Activated CD8-positive, alpha-beta memory T cell treated with anti-CD3 and anti-CD28 coated beads, Interleukin-2, amount 10 ng/mL, durations not matched to agents 7 days and 5 days (primary cell): Measurements from ENCODE around the gene PDCD11. TPM values are rescaled to one million over a fixed set of nuclear protein-coding genes. Genes with fewer than 3 reads are reported as not detected.
"Not testable (repeated sequence)": the region's sequence is repeated elsewhere in the genome, so short reads cannot be mapped to it uniquely, and the experiment has no call there.

Experiments used
- ATAC-seq: fragments of 150-1000 bp; cut with Tn5 transposase; one replicate; pipeline ENCODE4 v1.10.0; 2021; ENCODE audit warnings: moderate library complexity
- CTCF ChIA-PET: fragments of 350-600 bp; sonication (Branson Sonifier 250); formaldehyde crosslinking; loops from one replicate; lab custom pipeline; 2021; ENCODE audit warnings: antibody characterized with exemption; lab: Charles Lee
- DNase-seq: peaks from one replicate; pipeline ENCODE4 v3.0.0-alpha.2; 2020
- H3K27ac Mint-ChIP-seq: one replicate; pipeline ENCODE4 v1.8.0; 2021; ENCODE audit warnings: mild to moderate bottlenecking, mixed read lengths
- H3K27me3 Mint-ChIP-seq: one replicate; pipeline ENCODE4 v1.8.0; 2021; ENCODE audit warnings: mixed read lengths
- H3K36me3 Mint-ChIP-seq: one replicate; pipeline ENCODE4 v1.8.0; 2021; ENCODE audit warnings: mild to moderate bottlenecking, mixed read lengths
- H3K4me1 Mint-ChIP-seq: one replicate; pipeline ENCODE4 v1.8.0; 2021; ENCODE audit warnings: mixed read lengths
- H3K4me3 Mint-ChIP-seq: one replicate; pipeline ENCODE4 v1.8.0; 2021; ENCODE audit warnings: mild to moderate bottlenecking, moderate library complexity, mixed read lengths
- H3K9me3 Mint-ChIP-seq: one replicate; pipeline ENCODE4 v1.8.0; 2022; ENCODE audit warnings: low read depth, mixed read lengths
- total RNA-seq, 2 experiments: library from RNA; stranded (reverse); gene quantifications; one replicate each; pipeline ENCODE4 v1.2.3, GENCODE V29; 2021

PDCD11 gene
- 10 to 100 TPM; 59.4 to 67.7 TPM for total RNA-seq

- Mint-ChIP-seq H3K4me3 (peak within 1 kb of the TSS; percentile 98), H3K9me3 (no peaks in the 10 kb centered on the region), H3K27me3 (no peaks in the 10 kb centered on the region), H3K36me3 (peaks cover 35% of the 10 kb centered on the region), H3K27ac (peak within 1 kb of the TSS; percentile 92), H3K4me1 (peaks cover 62% of the 10 kb centered on the region)
- ATAC-seq (peak; percentile 99), DNase-seq (peak; percentile 98)
- CTCF ChIA-PET = interaction anchor here (0.8 to 3.3 kb wide), 11 partner anchors 11 to 479 kb away, joined by 3 to 11 read pairs (median 3); partner anchors contain the start of gene PCGF6
Observed at GRCh38 chr10:103396067-103396788, at the start of gene PDCD11, which contains the start of gene ATP5MK. Gene PDCD11, plus strand, starts transcription at chr10:103396626. Its CDS starts 1,801 bp downstream, at chr10:103398427. Gene ATP5MK, minus strand, starts transcription at chr10:103396475. Its CDS starts 4,018 bp downstream, at chr10:103392457.

- CTCF ChIA-PET = interaction anchor here (0.6 to 2.8 kb wide), 6 partner anchors 16 to 432 kb away, joined by 3 to 12 read pairs (median 6); partner anchors contain the start of genes ATP5MK, CNNM2, PDCD11 and TAF5
- Mint-ChIP-seq H3K9me3 (no peaks in the 10 kb centered on the region), H3K27me3 (no peaks in the 10 kb centered on the region), H3K27ac (peak overlapping the region; percentile 87), H3K4me1 (peaks cover 9% of the 10 kb centered on the region), H3K4me3 (peak overlapping the region; percentile 85), H3K36me3 (peaks cover 14% of the 10 kb centered on the region)
- no peak for DNase-seq
- peak; percentile 6 for ATAC-seq
Observed at GRCh38 chr10:103350175-103350516, 46.3 kb upstream of the PDCD11 start.

DNA sequence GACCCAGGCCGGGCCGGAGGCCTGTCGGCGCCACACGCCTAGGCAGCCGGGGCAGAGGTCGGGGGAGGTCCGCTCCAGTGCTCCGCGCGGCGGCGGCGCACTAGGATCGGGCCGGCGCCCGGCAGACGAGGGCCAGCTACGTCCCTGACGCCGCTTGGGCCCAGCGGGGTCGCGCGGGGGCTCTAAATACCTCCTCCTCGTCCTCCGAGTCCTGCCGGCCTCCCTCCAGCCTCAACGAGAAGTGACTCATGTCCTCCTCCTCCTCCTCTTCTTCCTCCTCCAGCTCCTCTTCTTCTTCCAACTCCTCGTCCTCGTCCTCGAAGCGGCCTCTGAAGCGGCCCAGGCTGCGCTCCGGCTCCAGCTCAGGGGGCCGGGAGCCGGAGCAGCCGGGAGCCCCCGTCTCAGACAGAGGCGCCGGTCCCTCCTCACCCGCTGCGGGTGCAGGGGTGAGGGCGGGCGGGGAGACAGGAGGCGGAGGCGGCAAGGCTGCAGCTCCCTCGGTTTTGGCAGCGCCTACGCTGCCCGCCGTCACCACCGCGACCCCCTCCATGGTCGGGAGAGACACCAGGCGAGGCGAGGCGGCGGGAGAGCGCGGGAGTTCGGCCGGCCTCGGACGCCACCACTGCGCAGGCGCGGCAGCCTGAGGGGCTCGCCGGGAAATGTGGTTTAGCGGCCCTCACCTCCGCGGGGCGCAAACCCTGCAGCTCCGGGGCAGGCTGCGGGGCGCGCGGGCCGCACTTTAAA lies 45.7 kb upstream of the PDCD11 start, which contains the start of gene PCGF6:
TSS of gene PCGF6 (minus strand) at position 624 of the 744 bp plus-strand sequence. CDS start at position 550, 74 bp downstream.
- Mint-ChIP-seq H3K36me3 (peaks cover 13% of the 10 kb centered on the region), H3K27ac (peak within 1 kb of the TSS; percentile 87), H3K27me3 (no peaks in the 10 kb centered on the region), H3K4me1 (peaks cover 9% of the 10 kb centered on the region), H3K9me3 (no peaks in the 10 kb centered on the region), H3K4me3 (peak within 1 kb of the TSS; percentile 85)
- DNase-seq (peak; percentile 81), ATAC-seq (peak; percentile 86)
- CTCF ChIA-PET = interaction anchor here (0.6 to 2.8 kb wide), 10 partner anchors 17 to 515 kb away, joined by 3 to 12 read pairs (median 4); partner anchors contain the start of genes ATP5MK, CNNM2, PDCD11 and TAF5

- no peak overlapping the region for H3K4me3 Mint-ChIP-seq
- no peaks in the 10 kb centered on the region for H3K27me3 Mint-ChIP-seq
- no peak for DNase-seq
- H3K4me1 Mint-ChIP-seq = peaks cover 9% of the 10 kb centered on the region
- H3K36me3 Mint-ChIP-seq = peaks cover 7% of the 10 kb centered on the region
- no peak for ATAC-seq
- no peak overlapping the region for H3K27ac Mint-ChIP-seq
- CTCF ChIA-PET = interaction anchor here (0.7 to 1.6 kb wide), 5 partner anchors 14 to 543 kb away, joined by 3 to 7 read pairs (median 3); partner anchors contain the start of gene TAF5
- no peaks in the 10 kb centered on the region for H3K9me3 Mint-ChIP-seq
Observed at GRCh38 chr10:103353281-103353680, 43.1 kb upstream of the PDCD11 start.

GRCh38 chr10:103354567-103354966 lies 41.9 kb upstream of the PDCD11 start:
- H3K4me1 Mint-ChIP-seq, H3K27me3 Mint-ChIP-seq, DNase-seq, H3K4me3 Mint-ChIP-seq, H3K36me3 Mint-ChIP-seq, H3K27ac Mint-ChIP-seq, ATAC-seq, H3K9me3 Mint-ChIP-seq: not testable (repeated sequence)
- CTCF ChIA-PET = interaction anchor here (1.6 kb wide), 1 partner anchor 14 kb away, joined by 3 read pairs; no protein-coding TSS in a partner anchor

GRCh38 chr10:103355906-103356599 lies 40.4 kb upstream of the PDCD11 start:
- H3K36me3 Mint-ChIP-seq = peaks cover 1% of the 10 kb centered on the region
- CTCF ChIA-PET = no interaction called here
- no peak overlapping the region for H3K4me3 Mint-ChIP-seq
- no peaks in the 10 kb centered on the region for H3K27me3 Mint-ChIP-seq
- no peak overlapping the region for H3K27ac Mint-ChIP-seq
- DNase-seq (no peak), ATAC-seq (no peak)
- H3K9me3 Mint-ChIP-seq = no peaks in the 10 kb centered on the region
- peaks cover 2% of the 10 kb centered on the region for H3K4me1 Mint-ChIP-seq

- H3K4me3 Mint-ChIP-seq, H3K4me1 Mint-ChIP-seq, H3K36me3 Mint-ChIP-seq, H3K27me3 Mint-ChIP-seq, H3K27ac Mint-ChIP-seq, CTCF ChIA-PET, DNase-seq, H3K9me3 Mint-ChIP-seq, ATAC-seq: not testable (repeated sequence)
Observed at GRCh38 chr10:103359493-103359892, 36.9 kb upstream of the PDCD11 start.

GRCh38 chr10:103360791-103361190 lies 35.6 kb upstream of the PDCD11 start:
- ATAC-seq, H3K36me3 Mint-ChIP-seq, H3K4me3 Mint-ChIP-seq, H3K27ac Mint-ChIP-seq, DNase-seq, H3K9me3 Mint-ChIP-seq, H3K4me1 Mint-ChIP-seq, CTCF ChIA-PET, H3K27me3 Mint-ChIP-seq: not testable (repeated sequence)

- Mint-ChIP-seq H3K36me3 (peaks cover 10% of the 10 kb centered on the region), H3K4me1 (peaks cover 28% of the 10 kb centered on the region), H3K27me3 (no peaks in the 10 kb centered on the region), H3K27ac (peak overlapping the region; percentile 86), H3K9me3 (no peaks in the 10 kb centered on the region), H3K4me3 (peak overlapping the region; percentile 87)
- DNase-seq (no peak), ATAC-seq (no peak)
- CTCF ChIA-PET = interaction anchor here (0.7 to 1.8 kb wide), 4 partner anchors 9 to 18 kb away, joined by 3 to 7 read pairs (median 6); partner anchors contain the start of gene PCGF6
Observed at GRCh38 chr10:103367379-103367781, 29.0 kb upstream of the PDCD11 start.

GRCh38 chr10:103367782-103368518 lies 28.5 kb upstream of the PDCD11 start, which contains the start of gene TAF5:
Gene TAF5, plus strand, starts transcription at chr10:103367976. Its CDS starts 14 bp downstream, at chr10:103367990.
- Mint-ChIP-seq H3K36me3 (peaks cover 10% of the 10 kb centered on the region), H3K4me1 (peaks cover 28% of the 10 kb centered on the region), H3K4me3 (peak within 1 kb of the TSS; percentile 87), H3K27ac (peak within 1 kb of the TSS; percentile 86), H3K27me3 (no peaks in the 10 kb centered on the region), H3K9me3 (no peaks in the 10 kb centered on the region)
- ATAC-seq (peak; percentile 64), DNase-seq (peak; percentile 96)
- CTCF ChIA-PET = interaction anchor here (1.0 to 2.0 kb wide), 7 partner anchors 15 to 123 kb away, joined by 3 to 7 read pairs (median 4); partner anchors contain the start of gene PCGF6

GRCh38 chr10:103373544-103373943 lies 22.9 kb upstream of the PDCD11 start:
- peaks cover 31% of the 10 kb centered on the region for H3K4me1 Mint-ChIP-seq
- DNase-seq = no peak
- ATAC-seq = no peak
- no peaks in the 10 kb centered on the region for H3K9me3 Mint-ChIP-seq
- peaks cover 31% of the 10 kb centered on the region for H3K36me3 Mint-ChIP-seq
- no peak overlapping the region for H3K4me3 Mint-ChIP-seq
- CTCF ChIA-PET = interaction anchor here (1.7 kb wide), 1 partner anchor 15 kb away, joined by 3 read pairs; no protein-coding TSS in a partner anchor
- peak overlapping the region; percentile 1 for H3K27ac Mint-ChIP-seq
- H3K27me3 Mint-ChIP-seq = no peaks in the 10 kb centered on the region

- Mint-ChIP-seq H3K36me3 (peaks cover 32% of the 10 kb centered on the region), H3K4me3 (no peak overlapping the region), H3K27me3 (no peaks in the 10 kb centered on the region), H3K4me1 (peaks cover 27% of the 10 kb centered on the region), H3K9me3 (no peaks in the 10 kb centered on the region), H3K27ac (no peak overlapping the region)
- DNase-seq = no peak
- no peak for ATAC-seq
- CTCF ChIA-PET = no interaction called here
Observed at GRCh38 chr10:103374263-103374662, 22.2 kb upstream of the PDCD11 start.
